Measurements from ENCODE around the gene SHCBP1. TPM values are rescaled to one million over a fixed set of nuclear protein-coding genes. Genes with fewer than 3 reads are reported as not detected.

SHCBP1 gene
- total and polyA plus RNA-seq, 10 donors, result 1.7 to 15.7 (median 4.4) TPM

- peaks cover 0 to 30% (median 19%) of the 10 kb centered on the region in 6 donors for H3K4me1 ChIP-seq
- WGBS, 5 donors, result 2 to 3% (median 2%) methylated on average over 11 of the region's 11 CpGs
- H3K27me3 ChIP-seq (replicated peaks in 1 of 7), result no peaks in the 10 kb centered on the region
- no peaks in the 10 kb centered on the region for H3K9me3 ChIP-seq
- DNase-seq, result no peak
- peaks cover 0 to 21% (median 0%) of the 10 kb centered on the region in 6 donors for H3K36me3 ChIP-seq
- peak overlapping the region; percentile 48 to 80 (median 68) for H3K4me3 ChIP-seq
- TF ChIP-seq POLR2A (IDR thresholded peaks at IDR 0.05) (no peak), CTCF (IDR thresholded peaks at IDR 0.05 in 8 of 11, conservative IDR thresholded peaks at IDR 0.05 in 3 of 11) (no peak), POLR2AphosphoS5 (IDR thresholded peaks at IDR 0.05) (no peak)
- intact Hi-C loops (cut with DNase I; ENCODE audit: low total_unique reads), result no loop called here
- peak overlapping the region in 5 of 8 donors; percentile 14 to 74 (median 64) for H3K27ac ChIP-seq
Observed at GRCh38 chr16:46620266-46621005, 743 bp downstream of the SHCBP1 start.

GRCh38 chr16:46618516-46618915 lies 2.7 kb downstream of the SHCBP1 start:
- Histone ChIP-seq H3K36me3 (peaks cover 0 to 32% (median 0%) of the 10 kb centered on the region in 6 donors), H3K27me3 (replicated peaks in 1 of 7) (no peaks in the 10 kb centered on the region), H3K9me3 (no peaks in the 10 kb centered on the region), H3K27ac (no peak overlapping the region), H3K4me3 (no peak overlapping the region), H3K4me1 (peaks cover 0 to 30% (median 19%) of the 10 kb centered on the region in 6 donors)
- no peak for DNase-seq
- intact Hi-C loops (cut with DNase I; ENCODE audit: low total_unique reads), result no loop called here
- TF ChIP-seq POLR2A (IDR thresholded peaks at IDR 0.05) (no peak), POLR2AphosphoS5 (IDR thresholded peaks at IDR 0.05) (no peak), CTCF (IDR thresholded peaks at IDR 0.05 in 8 of 11, conservative IDR thresholded peaks at IDR 0.05 in 3 of 11) (no peak)
- WGBS, 5 donors, result 83 to 92% (median 88%) methylated on average over 4 of the region's 4 CpGs

- intact Hi-C loops (cut with DNase I; ENCODE audit: low total_unique reads), result no loop called here
- no peak for DNase-seq
Observed at GRCh38 chr16:46614006-46614405, 7.2 kb downstream of the SHCBP1 start.

More at GRCh38 chr16:46614006-46614405, 7.2 kb downstream of the SHCBP1 start:
- 63 to 83% (median 80%) methylated on average over 4 of the region's 4 CpGs for WGBS, 5 donors
- Histone ChIP-seq H3K27ac (no peak overlapping the region), H3K4me1 (peaks cover 0 to 12% (median 0%) of the 10 kb centered on the region in 6 donors), H3K4me3 (no peak overlapping the region), H3K9me3 (no peaks in the 10 kb centered on the region), H3K36me3 (peaks cover 0 to 47% (median 0%) of the 10 kb centered on the region in 6 donors), H3K27me3 (replicated peaks in 1 of 7) (no peaks in the 10 kb centered on the region)
- TF ChIP-seq POLR2A (IDR thresholded peaks at IDR 0.05), result no peak
- TF ChIP-seq CTCF (IDR thresholded peaks at IDR 0.05 in 8 of 11, conservative IDR thresholded peaks at IDR 0.05 in 3 of 11), result no peak
- no peak for TF ChIP-seq POLR2AphosphoS5 (IDR thresholded peaks at IDR 0.05)

All from spleen (tissue), 11 donors.